Activated T-cell treated with anti-CD3 and anti-CD28 coated beads, Interleukin-2, amount 50 U/mL, for 48 hours (primary cell): ENCODE results near the gene DNAJB13.
A peak's percentile ranks its signal among the peaks of the same experiment; 100 is the strongest.
"Not testable (repeated sequence)": the region's sequence is repeated elsewhere in the genome, so short reads cannot be mapped to it uniquely, and the experiment has no call there.

ENCODE experiments used
- DNase-seq, 2 experiments: peaks; one replicate each; pipeline ENCODE4 v3.0.0-alpha.2; 2020

The DNAJB13 gene

GRCh38 chr11:73950869-73951710 lies at the start of gene DNAJB13:
Gene DNAJB13 (plus strand): TSS chr11:73951026. CDS start chr11:73951070, 44 bp downstream.
- peak; percentile 33 to 40 for DNase-seq

GRCh38 chr11:73902303-73902702 lies 48.5 kb upstream of the DNAJB13 start:
- DNase-seq: no peak

GRCh38 chr11:73907191-73907590 lies 43.6 kb upstream of the DNAJB13 start:
- peak; percentile 21 to 29 for DNase-seq

GRCh38 chr11:73912026-73912425 lies 38.8 kb upstream of the DNAJB13 start:
- no peak for DNase-seq

GRCh38 chr11:73913472-73913871 lies 37.4 kb upstream of the DNAJB13 start:
- no peak for DNase-seq

- no peak for DNase-seq
These were observed 36.5 kb upstream of the DNAJB13 start for GRCh38 chr11:73914284-73914683.

GRCh38 chr11:73916435-73916834 lies 34.4 kb upstream of the DNAJB13 start:
- no peak for DNase-seq

- no peak for DNase-seq
These were observed 29.6 kb upstream of the DNAJB13 start for GRCh38 chr11:73921180-73921579.

GRCh38 chr11:73929388-73929787 lies 21.4 kb upstream of the DNAJB13 start:
- no peak for DNase-seq

- DNase-seq: no peak
These were observed 19.7 kb upstream of the DNAJB13 start for GRCh38 chr11:73931039-73931645.

- no peak for DNase-seq
These were observed 18.9 kb upstream of the DNAJB13 start for GRCh38 chr11:73931951-73932350.

- DNase-seq: no peak
These were observed 18.0 kb upstream of the DNAJB13 start for GRCh38 chr11:73932781-73933180.

- DNase-seq: not testable (repeated sequence)
These were observed 14.8 kb upstream of the DNAJB13 start for GRCh38 chr11:73936047-73936446.

GRCh38 chr11:73939096-73939495 lies 11.7 kb upstream of the DNAJB13 start:
- no peak for DNase-seq

GRCh38 chr11:73940801-73941570 lies 9.8 kb upstream of the DNAJB13 start:
- DNase-seq: no peak

GRCh38 chr11:73942010-73942409 lies 8.8 kb upstream of the DNAJB13 start:
- DNase-seq: no peak

- no peak for DNase-seq
These were observed 6.7 kb upstream of the DNAJB13 start for GRCh38 chr11:73944085-73944484.

GRCh38 chr11:73944901-73945300 lies 5.9 kb upstream of the DNAJB13 start:
- no peak for DNase-seq

- no peak for DNase-seq
These were observed 5.4 kb upstream of the DNAJB13 start for GRCh38 chr11:73945396-73945795.

GRCh38 chr11:73946798-73947458 lies 3.9 kb upstream of the DNAJB13 start:
- no peak for DNase-seq

GRCh38 chr11:73949246-73949645 lies 1.6 kb upstream of the DNAJB13 start:
- DNase-seq: no peak

- DNase-seq: no peak
These were observed 914 bp upstream of the DNAJB13 start for GRCh38 chr11:73949912-73950311.

- DNase-seq: no peak
These were observed 971 bp downstream of the DNAJB13 start for GRCh38 chr11:73951797-73952196.
